CD4-positive, alpha-beta T cell treated with Interleukin-12 subunit alpha and Interleukin-12 subunit beta, for 1 hour (primary cell): ENCODE measurements around the gene TRAPPC2L.
A peak's percentile ranks its signal among the peaks of the same experiment; 100 is the strongest.

Source experiments
- DNase-seq: peaks from one replicate; pipeline ENCODE4 v3.0.0-alpha.2; 2020

The TRAPPC2L gene, protein sequence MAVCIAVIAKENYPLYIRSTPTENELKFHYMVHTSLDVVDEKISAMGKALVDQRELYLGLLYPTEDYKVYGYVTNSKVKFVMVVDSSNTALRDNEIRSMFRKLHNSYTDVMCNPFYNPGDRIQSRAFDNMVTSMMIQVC

DNA sequence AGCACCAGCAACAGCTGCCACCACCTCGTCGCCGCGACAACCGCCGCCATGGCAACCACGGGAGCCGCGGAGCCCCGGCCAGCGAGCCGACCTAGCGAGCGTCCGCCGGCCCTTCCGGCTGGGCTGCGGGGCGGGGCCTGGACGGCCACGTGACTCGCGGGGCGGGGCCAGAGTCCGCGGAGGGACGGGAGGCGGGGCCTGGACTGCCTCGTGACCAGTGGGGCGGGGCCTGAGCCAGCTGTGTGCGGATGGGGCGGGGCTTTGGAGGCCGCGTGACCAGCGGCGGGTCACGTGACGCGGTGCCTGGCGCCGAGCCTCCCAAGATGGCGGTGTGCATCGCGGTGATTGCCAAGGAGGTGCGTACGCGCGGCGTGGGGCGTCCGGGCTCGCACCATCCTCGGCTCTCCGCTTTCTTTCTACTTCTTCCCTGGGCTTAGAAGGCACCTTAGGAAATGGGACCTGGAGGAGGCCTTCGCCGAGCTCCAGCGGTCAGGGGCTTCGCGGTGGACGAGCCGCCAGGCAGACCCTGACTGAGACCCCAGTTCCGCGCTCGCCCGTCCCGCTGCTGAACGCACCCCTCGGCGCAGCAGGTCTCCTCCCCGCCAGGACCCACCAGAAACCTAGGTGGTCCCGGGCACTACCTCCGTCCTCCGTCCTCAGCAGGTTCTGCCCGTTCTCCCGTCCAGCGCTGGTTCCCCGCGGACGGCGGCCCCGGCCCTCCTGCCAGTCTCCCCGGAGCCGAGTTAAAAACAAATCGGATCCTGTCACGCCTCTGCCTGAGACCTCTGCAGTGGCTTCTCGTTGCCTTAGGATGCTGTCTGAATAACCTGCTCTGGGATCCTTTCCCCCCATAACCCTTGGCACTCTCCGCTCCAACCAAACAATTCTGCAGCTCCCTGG, at the start of gene TRAPPC2L, which contains the start of gene GALNS:
Gene TRAPPC2L (plus strand): TSS at position 300 of the 900 bp plus-strand sequence. CDS start 24 bp downstream, at position 324.
Gene GALNS (minus strand): TSS at position 120 of the 900 bp plus-strand sequence. CDS start 70 bp downstream, at position 50.
- peak; percentile 98 for DNase-seq

DNA sequence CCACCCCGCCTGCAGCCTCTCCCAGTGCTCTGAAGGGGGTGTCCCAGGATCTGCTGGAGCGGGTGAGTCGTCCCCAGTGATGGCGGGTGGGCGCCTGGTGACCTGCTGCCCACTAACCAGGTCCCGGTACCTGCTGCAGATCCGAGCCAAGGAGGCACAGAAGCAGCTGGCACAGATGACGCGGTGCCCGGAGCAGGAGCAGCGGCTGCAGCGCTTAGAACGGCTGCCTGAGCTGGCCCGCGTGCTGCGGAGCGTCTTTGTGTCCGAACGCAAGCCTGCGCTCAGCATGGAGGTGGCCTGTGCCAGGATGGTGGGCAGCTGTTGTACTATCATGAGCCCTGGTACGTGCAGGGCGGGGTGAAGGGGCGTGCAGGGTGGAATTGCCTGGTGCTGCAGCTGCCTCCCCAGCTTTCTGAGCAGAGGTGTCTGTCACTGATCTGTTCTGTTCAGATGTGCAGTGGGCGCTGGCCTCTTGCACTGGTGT, 49.7 kb upstream of the TRAPPC2L start:
- no peak for DNase-seq

DNA sequence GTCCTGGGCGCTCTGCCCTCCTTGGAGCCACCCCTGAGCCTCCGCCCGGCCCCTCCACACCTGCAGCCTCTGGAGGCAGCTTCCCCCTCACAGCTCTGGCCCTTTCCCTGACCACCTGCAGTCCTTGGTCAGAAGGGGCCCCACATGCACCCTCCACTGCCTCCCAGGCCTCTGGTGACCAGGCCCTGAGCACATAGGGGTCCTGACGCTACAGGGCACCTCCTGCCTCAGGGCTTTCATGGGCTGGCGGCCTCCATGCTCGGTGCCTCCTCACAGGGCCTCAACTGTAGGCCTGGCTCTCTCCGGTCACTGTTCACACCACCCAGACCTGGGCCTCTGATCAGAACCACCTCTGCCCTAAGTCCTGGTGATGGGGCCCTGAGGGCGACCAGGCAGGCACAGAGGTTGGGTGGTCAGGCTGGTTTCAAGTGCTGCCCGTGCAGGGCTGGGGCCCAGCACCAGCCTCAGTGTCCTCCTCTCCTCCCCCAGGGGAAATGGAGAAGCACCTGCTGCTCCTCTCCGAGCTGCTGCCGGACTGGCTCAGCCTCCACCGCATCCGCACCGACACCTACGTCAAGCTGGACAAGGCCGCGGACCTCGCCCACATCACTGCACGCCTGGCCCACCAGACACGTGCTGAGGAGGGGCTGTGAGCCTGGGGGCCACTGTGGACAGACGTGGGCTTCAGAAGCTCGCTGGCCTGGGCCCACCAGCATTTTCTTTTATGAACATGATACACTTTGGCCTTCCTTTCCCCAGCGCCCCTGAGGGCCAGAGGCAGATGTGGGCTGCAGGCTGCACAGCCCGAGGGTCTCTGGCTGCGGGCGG, 49.1 kb upstream of the TRAPPC2L start:
- no peak for DNase-seq

DNA sequence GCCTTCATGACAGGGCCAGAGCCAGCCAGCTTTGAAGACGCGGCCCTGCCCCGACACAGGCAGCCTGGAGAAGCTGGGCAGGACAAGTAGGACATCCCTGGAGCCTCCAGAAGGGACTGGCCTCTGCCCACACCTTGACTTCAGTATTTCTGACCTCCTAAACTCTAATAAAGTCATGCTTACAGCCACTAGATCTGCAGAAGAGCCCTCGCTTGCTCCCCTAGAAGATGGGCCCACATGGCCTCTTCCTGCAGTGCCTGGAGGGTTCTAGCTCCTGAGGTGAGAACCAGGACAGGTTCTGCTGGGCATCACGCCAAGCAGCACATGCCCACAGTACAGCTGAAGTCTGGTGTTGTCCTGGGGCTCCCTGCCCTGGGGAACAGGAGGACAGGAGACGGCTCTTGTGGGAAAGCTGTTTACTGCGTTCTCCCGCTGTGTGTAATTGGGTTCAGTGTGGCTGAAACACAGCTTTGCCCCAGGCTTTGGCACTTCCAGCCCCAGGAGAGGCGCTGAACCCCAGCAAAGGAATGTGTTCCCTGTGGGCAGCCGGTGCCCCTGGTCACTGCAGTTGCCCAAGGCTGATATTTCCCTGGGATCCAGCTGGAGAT, 47.8 kb upstream of the TRAPPC2L start:
- no peak for DNase-seq

DNA sequence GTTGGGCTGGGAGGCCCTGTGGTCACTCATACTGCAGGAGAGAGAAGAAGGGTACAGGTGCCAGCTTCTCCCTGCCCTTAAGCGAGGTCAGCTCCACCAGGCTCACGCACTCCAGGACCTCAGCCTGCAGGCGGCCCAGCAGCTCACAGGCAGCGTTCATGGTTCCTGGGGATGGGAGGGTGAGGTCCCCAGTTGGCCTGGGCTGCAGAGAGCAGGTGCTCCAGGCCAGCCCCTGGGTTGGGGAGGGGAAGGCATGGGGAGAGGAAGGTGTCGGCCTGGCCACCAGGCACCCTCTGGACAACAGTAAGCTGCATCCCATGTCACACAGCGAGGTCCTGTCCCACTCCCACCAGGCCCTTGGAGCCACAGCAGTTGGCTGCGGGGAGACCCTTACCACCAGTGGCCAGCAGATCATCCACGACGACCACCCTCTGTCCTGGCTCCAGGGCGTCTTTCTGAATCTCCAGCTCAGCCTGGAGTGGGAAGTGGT, 47.2 kb upstream of the TRAPPC2L start:
- no peak for DNase-seq

DNA sequence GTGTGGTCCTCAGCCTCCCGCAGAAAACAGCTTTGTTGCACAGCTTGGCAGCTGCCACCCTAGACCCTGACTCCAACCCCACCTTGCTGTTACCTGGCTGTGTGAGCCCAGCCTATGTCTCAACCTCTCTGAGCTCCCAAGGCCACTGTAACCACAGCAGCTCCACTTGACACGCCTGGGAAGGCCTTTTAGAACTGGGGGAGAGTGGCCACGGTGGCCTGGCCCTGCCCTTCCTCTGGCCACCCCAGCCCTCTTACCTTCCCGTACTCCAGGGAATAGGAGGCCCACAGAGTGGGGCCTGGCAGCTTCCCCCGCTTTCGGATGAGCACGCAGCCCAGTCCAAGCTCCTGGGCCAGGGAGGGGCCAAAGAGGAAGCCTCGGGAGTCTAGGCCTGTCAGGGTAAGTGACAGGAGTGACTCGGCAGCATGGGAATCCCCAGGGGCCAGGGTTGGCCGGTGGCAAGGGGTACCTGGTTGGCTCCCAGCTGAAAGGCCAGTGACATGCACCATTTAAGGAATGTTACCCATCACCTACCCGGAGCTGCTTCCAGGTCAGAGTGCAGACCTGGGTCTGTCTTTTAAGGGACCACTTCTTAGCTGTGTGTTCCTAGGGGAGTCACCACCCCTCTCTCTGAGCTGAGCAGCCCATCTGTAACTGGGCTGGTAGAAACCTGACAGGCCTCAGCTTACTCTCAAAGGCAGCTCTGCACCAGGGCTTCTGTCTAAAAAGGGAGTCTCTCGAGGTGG, 46.6 kb upstream of the TRAPPC2L start:
- DNase-seq = no peak

DNA sequence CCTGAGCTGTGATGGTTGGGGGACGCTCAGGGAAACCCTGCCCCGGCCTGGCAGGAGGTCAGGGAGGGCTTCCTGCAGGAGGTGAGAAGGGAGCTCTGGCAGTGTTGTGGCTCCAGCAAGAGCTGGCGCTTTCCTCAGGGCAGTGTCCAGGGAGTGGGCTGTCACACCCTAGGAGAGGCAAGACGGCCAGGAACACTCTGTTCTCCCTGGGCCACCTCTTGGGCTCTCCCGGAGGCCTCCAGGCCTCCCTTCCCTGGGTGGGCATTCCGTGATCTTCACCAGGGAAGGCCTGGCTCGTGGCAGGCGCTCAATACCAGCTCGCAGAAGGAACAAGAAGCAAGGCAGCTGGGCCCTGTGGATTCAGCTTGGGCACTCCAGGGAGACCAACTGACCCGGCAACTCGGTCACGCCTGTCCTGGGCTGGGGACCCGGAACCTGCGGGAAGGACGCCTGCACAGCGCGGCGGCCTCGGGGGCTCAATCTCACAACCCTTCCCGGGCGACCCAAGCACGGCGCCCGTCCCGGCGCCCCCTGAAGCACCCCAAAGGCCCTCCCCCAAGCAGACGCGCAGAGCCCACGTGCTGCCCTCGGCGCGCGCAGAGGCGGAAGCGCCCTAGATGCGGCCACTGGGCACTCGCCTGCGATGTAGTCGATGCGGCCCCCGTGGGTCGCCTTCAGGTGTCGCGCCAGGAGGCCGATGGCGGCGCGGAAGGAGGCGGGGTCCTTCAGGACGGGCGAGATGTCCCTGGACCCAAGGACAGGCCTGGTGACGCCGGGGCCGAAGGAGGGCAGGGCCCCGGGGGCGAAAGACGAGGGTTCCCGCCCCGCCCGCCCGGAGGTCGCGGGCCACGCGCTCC, 45.8 kb upstream of the TRAPPC2L start:
- peak; percentile 69 for DNase-seq

DNA sequence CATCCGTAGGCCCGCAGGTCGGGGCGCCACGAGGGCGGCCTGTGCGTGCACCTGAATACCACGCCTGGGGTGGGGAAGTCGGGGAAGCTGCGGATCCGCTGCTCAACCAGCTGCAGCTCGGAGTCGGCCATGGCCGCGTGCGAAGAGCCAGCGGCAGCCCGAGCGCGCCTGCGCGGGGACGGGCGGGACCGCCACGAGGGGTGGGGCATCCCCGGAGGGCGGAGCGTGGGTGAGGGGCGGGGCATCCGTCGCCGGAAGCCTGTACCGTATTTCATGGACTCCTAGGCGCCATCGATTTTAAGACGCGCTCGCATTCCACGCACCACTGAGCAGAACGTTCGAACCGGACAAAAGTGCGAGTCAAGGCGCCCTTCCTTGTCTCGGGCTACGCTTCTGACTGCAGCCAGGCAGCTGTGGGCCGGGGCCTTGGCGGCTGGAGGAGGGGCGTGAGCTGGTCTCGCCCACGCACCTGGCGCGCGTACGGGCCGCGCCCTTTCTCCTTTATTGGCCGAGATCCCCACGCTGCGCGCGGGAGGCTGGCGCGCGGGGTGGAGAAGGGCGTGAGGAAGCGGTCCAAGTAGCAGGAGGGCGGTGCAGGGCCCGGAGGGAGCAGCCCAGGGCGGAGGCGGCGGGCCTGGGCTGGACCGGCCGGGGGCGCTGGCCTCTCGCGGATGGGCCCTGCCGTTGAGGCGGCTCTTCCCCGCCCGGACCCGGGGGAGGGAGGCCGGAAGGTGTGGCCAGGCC, 45.0 kb upstream of the TRAPPC2L start, which contains the start of gene APRT:
Gene APRT (minus strand): TSS at position 160 of the 744 bp plus-strand sequence. CDS start 29 bp downstream, at position 131.
- DNase-seq = peak; percentile 97

DNA sequence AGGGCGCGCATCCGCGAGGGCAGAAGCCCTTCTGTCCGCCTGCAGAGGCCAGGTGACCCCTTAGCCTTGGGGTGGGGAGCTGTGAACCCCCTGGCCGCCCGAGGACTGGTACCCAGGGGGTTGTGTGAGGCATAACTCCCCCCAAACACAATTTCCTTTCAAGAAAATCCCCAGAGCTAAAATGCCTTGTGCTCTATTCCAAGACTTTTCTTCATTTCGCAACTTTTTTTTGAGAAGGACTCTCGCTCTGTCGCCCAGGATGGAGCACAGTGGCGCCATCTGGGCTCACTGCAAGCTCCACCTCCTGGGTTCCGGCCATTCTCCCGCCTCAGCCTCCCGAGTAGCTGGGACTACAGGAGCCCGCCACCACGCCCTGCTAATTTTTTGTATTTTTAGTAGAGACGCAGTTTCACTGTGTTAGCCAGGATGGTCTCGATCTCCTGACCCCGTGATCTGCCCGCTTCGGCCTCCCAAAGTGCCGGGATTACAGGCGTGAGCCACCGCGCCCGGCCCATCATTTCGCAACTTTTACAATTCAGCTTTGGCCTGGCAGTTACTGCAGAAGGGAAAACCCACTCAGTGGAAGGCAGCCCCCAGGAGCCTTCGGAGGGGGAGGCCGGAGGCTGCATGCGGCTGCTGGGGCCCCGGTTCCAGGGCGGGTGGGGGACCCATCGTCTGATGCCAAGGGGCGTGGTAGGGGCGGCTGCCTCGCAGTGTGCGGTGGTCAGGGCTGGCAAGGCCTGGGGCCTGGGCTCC, 44.2 kb upstream of the TRAPPC2L start:
- no peak for DNase-seq

DNA sequence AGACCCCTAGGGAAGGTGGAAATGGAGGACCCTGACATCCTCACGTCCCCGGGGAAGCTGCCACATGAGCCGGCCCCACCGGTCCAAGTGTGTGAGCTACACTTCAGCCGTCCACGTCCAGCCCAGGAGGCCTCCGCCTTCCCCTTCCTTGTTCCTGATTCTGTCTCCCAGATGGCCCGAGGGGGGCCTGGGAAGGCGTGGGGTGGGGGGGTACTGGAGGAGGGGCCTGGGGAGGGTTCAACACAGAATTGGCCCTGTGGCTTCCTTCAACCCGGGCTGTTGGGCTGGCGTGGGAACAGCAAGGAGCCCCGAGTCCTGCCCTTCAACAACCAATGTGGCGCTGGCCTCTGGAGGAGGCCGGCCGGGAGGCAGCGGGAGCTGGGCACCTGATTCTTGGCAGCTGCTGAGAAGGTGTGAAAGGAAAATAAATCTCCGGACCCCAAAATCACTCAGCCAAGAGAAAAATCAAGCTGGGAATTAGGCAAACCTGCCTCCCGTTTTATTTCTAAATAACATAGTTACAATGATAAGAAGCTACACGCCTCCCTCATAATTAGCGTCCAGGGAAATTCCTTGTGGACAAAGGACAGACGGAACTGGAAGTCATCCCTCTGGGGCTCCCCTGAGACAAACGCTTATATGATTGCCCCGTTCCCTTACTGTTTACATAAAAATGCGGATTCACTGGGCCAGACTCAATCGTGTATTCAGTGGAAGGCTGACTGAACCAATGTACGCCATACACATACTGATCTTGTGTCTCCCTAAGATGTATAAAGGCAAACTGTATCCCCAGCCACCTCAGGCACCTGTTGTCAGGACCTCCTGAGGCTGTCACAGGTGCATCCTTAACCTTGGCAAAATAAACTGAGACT, 43.4 kb upstream of the TRAPPC2L start:
- no peak for DNase-seq

DNA sequence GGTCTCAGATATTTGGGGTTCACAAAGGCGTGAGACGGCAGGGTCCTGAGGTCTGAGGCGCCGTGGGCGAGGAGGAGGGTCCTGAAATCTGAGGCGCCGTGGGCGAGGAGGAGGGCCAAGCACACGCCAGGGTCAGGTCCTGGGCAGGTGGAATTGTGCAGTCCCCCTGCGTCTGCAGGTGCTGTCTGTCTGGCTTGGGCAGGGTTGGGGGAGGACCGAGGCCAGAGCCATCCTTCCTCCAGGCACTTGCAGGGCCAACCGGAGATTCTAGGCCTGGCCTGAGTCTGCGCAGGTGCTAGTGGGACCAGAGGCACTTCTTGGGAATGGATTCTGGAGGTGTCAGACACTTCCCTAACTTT, 42.8 kb upstream of the TRAPPC2L start:
- no peak for DNase-seq

DNA sequence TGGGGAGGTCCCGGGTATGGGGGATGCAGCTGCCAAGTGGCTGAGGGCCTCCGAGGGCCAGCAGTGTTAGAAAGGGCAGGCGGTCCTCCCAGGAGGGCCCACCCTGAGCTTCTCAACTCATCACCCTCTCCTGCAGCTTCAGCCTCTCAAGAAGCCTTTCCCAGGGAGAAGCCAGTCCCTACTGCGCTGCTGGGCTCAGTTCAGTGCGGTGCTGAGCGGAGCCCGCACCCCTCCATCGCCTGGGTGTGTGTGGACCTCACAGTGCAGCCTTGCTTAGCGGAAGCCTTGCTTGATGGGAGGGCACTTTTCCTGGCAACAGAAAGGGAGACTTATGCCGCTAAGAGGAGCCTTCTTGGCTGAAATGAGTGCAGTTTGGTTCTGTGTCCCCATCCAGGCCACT, 41.7 kb upstream of the TRAPPC2L start:
- no peak for DNase-seq

DNA sequence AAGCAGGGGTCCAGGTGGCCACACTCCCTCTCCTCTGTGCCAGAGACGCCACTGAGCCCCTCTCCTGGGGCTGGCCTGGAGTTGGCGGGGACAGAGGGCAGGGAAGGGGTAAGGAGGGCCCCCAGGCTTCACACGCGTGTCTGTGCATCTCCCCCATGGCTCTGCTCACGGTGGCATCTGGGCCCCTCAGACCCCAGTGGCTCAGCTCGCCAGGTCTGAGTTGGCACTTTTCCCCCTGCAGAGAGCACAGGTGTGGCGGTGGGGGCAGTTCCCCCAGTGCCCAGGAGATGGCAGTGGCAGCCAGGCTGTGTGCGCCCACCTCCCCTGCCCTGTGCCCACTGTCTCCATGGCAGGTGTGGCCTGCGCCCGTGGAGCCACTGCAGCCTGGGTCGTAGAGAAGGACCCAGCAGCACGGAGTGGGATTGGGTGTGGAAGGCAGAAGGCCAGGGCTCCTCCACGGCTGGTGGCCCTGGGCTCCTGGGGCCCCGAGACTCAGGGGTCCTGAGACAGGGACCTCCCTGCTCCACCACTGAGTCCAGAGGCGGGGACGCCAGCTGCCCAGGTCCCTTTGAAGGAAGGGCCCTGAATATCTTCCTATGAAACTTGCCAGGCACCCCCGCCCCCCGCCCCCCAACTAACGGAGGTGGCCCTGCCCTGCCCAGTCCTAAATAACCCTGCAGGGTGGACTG, 40.9 kb upstream of the TRAPPC2L start:
- DNase-seq = peak; percentile 59

DNA sequence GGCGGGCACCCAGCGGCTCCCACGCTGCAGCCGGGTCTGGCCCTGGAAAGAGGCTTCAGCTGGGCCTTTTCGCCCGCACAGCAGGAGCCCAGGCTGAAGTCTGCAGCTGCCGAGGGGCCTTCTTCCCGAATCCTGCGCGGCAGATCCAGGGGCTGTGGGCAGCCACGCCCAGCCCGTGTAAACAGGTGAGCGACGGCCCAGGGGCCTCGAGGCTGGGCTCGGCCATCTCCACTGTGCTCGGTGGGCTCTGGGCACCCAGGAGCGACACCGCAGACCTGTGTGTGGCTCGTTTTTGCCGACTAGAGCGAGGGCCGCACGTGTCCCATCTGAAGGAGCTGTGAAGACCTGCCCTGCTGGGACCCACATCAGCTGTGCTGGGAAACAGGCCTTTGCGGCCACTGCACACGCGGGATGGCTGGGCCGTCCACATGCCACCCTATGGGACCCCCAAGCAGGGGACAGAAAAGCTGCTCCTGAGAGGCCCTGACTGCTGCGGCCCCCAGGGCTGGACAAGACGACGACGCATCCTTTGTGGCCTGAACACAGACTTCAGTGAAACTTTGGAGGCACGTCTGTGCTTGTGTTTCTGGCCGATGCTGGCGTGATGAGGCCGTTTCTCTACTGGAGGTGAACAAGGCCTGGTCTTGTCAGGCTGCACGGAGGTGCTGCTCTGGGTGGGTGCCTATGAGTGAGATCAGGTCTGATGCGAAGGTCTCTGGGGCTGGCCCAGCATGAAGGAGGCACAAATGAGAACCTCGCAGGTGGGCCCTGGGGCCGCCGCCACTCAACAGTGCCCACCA, 40.0 kb upstream of the TRAPPC2L start:
- no peak for DNase-seq

DNA sequence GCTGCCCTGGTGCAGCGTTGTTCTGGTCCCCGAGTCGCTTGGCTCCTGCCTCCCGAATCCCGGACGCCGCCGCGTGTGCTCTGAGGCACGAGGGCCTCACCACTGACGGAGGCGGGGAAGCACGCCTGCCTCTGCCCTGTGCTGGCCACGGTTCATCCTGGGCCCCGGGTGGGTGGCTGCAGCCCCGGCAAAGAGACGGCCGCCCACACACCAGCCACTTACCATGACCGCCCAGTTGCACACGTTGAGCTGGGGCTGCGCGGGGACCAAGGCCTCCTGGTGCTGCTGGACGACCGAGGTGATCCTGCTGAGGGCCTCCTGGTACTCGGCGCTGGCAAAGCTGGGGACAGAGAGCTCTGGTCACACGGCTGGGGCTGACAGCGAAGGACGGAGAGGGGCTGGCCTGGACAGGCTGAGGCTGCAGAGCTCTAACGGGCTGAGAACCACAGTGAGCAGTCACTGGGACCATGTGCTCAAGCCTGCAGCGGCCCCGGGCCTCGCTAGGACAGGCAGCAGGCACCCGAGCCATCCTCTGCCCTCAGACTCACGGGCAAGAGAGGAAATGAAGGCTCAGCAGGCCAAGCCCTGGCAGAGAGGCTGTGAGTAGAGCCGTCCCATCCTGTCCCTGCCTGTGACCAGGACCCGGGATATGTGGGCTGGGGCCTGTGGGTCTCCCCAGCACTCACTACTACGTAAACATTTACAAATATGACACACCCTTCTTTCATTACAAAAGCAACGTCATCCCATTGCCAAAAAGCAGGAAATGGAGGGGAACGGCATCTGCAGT, 38.9 kb upstream of the TRAPPC2L start:
- no peak for DNase-seq

DNA sequence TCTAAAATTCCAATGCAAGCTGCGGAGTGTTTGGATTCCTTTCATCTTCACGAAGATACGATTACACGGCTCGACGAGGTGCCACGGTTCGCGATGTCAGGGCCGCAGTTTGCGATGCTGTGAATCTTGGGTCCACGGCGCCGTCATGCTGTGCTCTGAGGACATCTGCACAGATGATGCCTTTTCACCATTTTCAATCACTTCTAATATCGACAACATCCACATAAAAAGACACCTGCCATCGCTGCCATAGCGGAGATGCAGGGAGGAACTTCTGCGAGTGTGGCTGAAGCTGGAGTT, 38.4 kb upstream of the TRAPPC2L start:
- DNase-seq = no peak
